Colonic mucosa (tissue), 4 donors: Measurements from ENCODE around the gene PTGDR. TPM values are rescaled to one million over a fixed set of nuclear protein-coding genes. Genes with fewer than 3 reads are reported as not detected.
A peak's percentile ranks its signal among the peaks of the same experiment; 100 is the strongest.

Experiments
- DNase-seq: peaks from one replicate; pipeline ENCODE4 v3.0.0-alpha.2; 2020
- H3K27ac ChIP-seq: fragments of 200-600 bp; one replicate; pipeline ENCODE4 v1.8.0; 2021
- H3K27me3 ChIP-seq: fragments of 200-600 bp; one replicate; pipeline ENCODE4 v1.8.0; 2021
- H3K36me3 ChIP-seq: fragments of 200-600 bp; one replicate; pipeline ENCODE4 v1.8.0; 2021
- H3K4me1 ChIP-seq: fragments of 200-600 bp; one replicate; pipeline ENCODE4 v1.8.0; 2021; ENCODE audit warnings: mild to moderate bottlenecking
- H3K4me3 ChIP-seq: fragments of 200-600 bp; one replicate; pipeline ENCODE4 v1.8.0; 2021
- H3K9ac ChIP-seq, 2 donors: one replicate each; pipeline ENCODE4 v1.7.0; 2013; ENCODE audit warnings: control low read depth in 2 of 2, low read depth in 2 of 2, low read length in 2 of 2
- H3K9me3 ChIP-seq: fragments of 200-600 bp; one replicate; pipeline ENCODE4 v1.8.0; 2021
- CTCF ChIP-seq: fragments of 200-600 bp; IDR thresholded peaks from one replicate; pipeline ENCODE4 v1.8.0; 2022; ENCODE audit warnings: antibody characterized with exemption, mild to moderate bottlenecking
- intact Hi-C: fragments of 100-400 bp; cut with DNase I; formaldehyde crosslinking; loops from one replicate; pipeline ENCODE4 v1.14.1; 2022
- total RNA-seq, 2 donors: library from RNA; stranded (reverse); fragmentation: NEBNext Ultra II Directional in 1 of 2; extraction: Animal tissue kit (Norgen Biotek cat#: 25700) in 1 of 2; gene quantifications; one replicate each; pipeline ENCODE4 v1.2.1, GENCODE V29; 2021
- donor health status: healthy.
- donor health status: DM: no; HTN: no; CAD: no.
- donor health status: DM: no; HTN: no; CAD: no.

Gene PTGDR
- total RNA-seq, 2 donors from 2014 or later, result 14.4 to 32.3 TPM

GRCh38 chr14:52318826-52319645, 51.5 kb downstream of the PTGDR start:
- H3K4me3 ChIP-seq, result no peak overlapping the region
- no peaks in the 10 kb centered on the region for H3K36me3 ChIP-seq
- no peak for TF ChIP-seq CTCF
- intact Hi-C loops, result no loop called here
- H3K9me3 ChIP-seq, result no peaks in the 10 kb centered on the region
- H3K9ac ChIP-seq, result no peak overlapping the region
- no peaks in the 10 kb centered on the region for H3K4me1 ChIP-seq
- H3K27me3 ChIP-seq, result no peaks in the 10 kb centered on the region
- no peak for DNase-seq
- H3K27ac ChIP-seq, result peak overlapping the region; percentile 31

- intact Hi-C loops, result no loop called here
- no peak for TF ChIP-seq CTCF
- Histone ChIP-seq H3K4me3 (no peak overlapping the region), H3K9me3 (no peaks in the 10 kb centered on the region), H3K4me1 (no peaks in the 10 kb centered on the region), H3K9ac (no peak overlapping the region), H3K27ac (no peak overlapping the region), H3K36me3 (no peaks in the 10 kb centered on the region), H3K27me3 (no peaks in the 10 kb centered on the region)
- DNase-seq, result no peak
These were observed 52.4 kb downstream of the PTGDR start for GRCh38 chr14:52319919-52320318.

GRCh38 chr14:52325126-52325525, 57.6 kb downstream of the PTGDR start:
- H3K9ac ChIP-seq, result no peak overlapping the region
- intact Hi-C loops, result no loop called here
- no peaks in the 10 kb centered on the region for H3K9me3 ChIP-seq
- H3K27me3 ChIP-seq, result no peaks in the 10 kb centered on the region
- TF ChIP-seq CTCF, result no peak
- no peak overlapping the region for H3K4me3 ChIP-seq
- H3K27ac ChIP-seq, result no peak overlapping the region
- no peak for DNase-seq
- no peaks in the 10 kb centered on the region for H3K4me1 ChIP-seq
- H3K36me3 ChIP-seq, result no peaks in the 10 kb centered on the region

- TF ChIP-seq CTCF, result no peak
- Histone ChIP-seq H3K27ac (no peak overlapping the region), H3K36me3 (no peaks in the 10 kb centered on the region), H3K4me1 (no peaks in the 10 kb centered on the region), H3K9me3 (no peaks in the 10 kb centered on the region), H3K27me3 (no peaks in the 10 kb centered on the region), H3K9ac (no peak overlapping the region), H3K4me3 (no peak overlapping the region)
- DNase-seq, result no peak
- intact Hi-C loops, result no loop called here
These were observed 58.1 kb downstream of the PTGDR start for GRCh38 chr14:52325630-52326029.

Other genes starting within 250 kb of the PTGDR start
- gene NID2, start 198.6 kb upstream of the PTGDR start, total RNA-seq, result 10 to 100 TPM; 18.8 to 28.7 TPM
- gene PTGER2, start 46.6 kb downstream of the PTGDR start, total RNA-seq, result 1 to 10 TPM; 4.3 to 6.6 TPM